Neuronal stem cell (in vitro differentiated cells): Measurements from ENCODE around the gene ARG2.

Experiments
- DNase-seq: peaks from one replicate; pipeline ENCODE4 v3.0.0-alpha.2; 2013; ENCODE audit warnings: low spot score
- H2AFZ ChIP-seq: one replicate; pipeline ENCODE4 v1.6.1; 2013; ENCODE audit warnings: mild to moderate bottlenecking, low read length, inconsistent platforms
- H2AK5ac ChIP-seq: 2 replicates; pipeline ENCODE4 v1.6.1; 2013; ENCODE audit warnings: low read depth, mild to moderate bottlenecking, inconsistent platforms, low read length, moderate library complexity, mixed read lengths
- H2BK120ac ChIP-seq: 2 replicates; pipeline ENCODE4 v1.6.1; 2013; ENCODE audit warnings: low read depth, mild to moderate bottlenecking, inconsistent platforms, low read length, moderate library complexity, mixed read lengths
- H2BK12ac ChIP-seq: one replicate; pipeline ENCODE4 v1.6.1; 2013; ENCODE audit warnings: low read length, inconsistent platforms
- H2BK15ac ChIP-seq: 2 replicates; pipeline ENCODE4 v1.6.1; 2013; ENCODE audit warnings: mild to moderate bottlenecking, low read length, inconsistent platforms, mixed read lengths
- H2BK5ac ChIP-seq: one replicate; pipeline ENCODE4 v1.6.1; 2013; ENCODE audit warnings: inconsistent platforms, mild to moderate bottlenecking, low read length, moderate library complexity
- H3K14ac ChIP-seq: one replicate; pipeline ENCODE4 v1.6.1; 2013; ENCODE audit warnings: low read length, inconsistent platforms
- H3K18ac ChIP-seq: 2 replicates; pipeline ENCODE4 v1.6.1; 2013; ENCODE audit warnings: low read length, inconsistent platforms
- H3K23ac ChIP-seq: 2 replicates; pipeline ENCODE4 v1.6.1; 2013; ENCODE audit warnings: low read depth, mild to moderate bottlenecking, mixed read lengths, low read length, inconsistent platforms; ENCODE audit not compliant: poor library complexity
- H3K27ac ChIP-seq: replicated peaks from 3 replicates; pipeline ENCODE4 v1.5.1; 2013; ENCODE audit warnings: low read length, inconsistent platforms
- H3K27me3 ChIP-seq, 3 experiments: 2 replicates each; pipeline ENCODE4 v1.6.1; 2013; ENCODE audit warnings: low read length in 3 of 3, mild to moderate bottlenecking in 2 of 3, inconsistent platforms in 1 of 3, low read depth in 1 of 3, mixed read lengths in 1 of 3, moderate library complexity in 1 of 3; ENCODE audit not compliant: control insufficient read depth in 3 of 3, insufficient read depth in 3 of 3
- H3K36me3 ChIP-seq, 2 donors: replicated peaks in 1 of 2; 2 replicates each; pipeline ENCODE4 v1.6.1; 2013; ENCODE audit warnings: low read length in 2 of 2; ENCODE audit not compliant: control insufficient read depth in 2 of 2, insufficient read depth in 2 of 2
- H3K4ac ChIP-seq: 2 replicates; pipeline ENCODE4 v1.6.1; 2013; ENCODE audit warnings: inconsistent platforms, mild to moderate bottlenecking, low read length, moderate library complexity
- H3K4me1 ChIP-seq, 2 donors: 1 replicate in 1 of 2; 2 replicates in 1 of 2; pipeline ENCODE4 v1.6.1; 2013; ENCODE audit warnings: low read length in 2 of 2, low read depth in 1 of 2; ENCODE audit not compliant: control insufficient read depth in 2 of 2, insufficient read depth in 1 of 2
- H3K4me2 ChIP-seq: one replicate; pipeline ENCODE4 v1.6.1; 2013; ENCODE audit warnings: mild to moderate bottlenecking, low read length, inconsistent platforms; ENCODE audit not compliant: insufficient read depth, poor library complexity, severe bottlenecking
- H3K4me3 ChIP-seq, 2 donors: 2 replicates each; pipeline ENCODE4 v1.5.1; 2013; ENCODE audit warnings: low read length in 2 of 2, mild to moderate bottlenecking in 2 of 2, inconsistent platforms in 1 of 2, moderate library complexity in 1 of 2
- H3K79me1 ChIP-seq: one replicate; pipeline ENCODE4 v1.6.1; 2013; ENCODE audit warnings: low read depth, mild to moderate bottlenecking, inconsistent platforms, low read length, moderate library complexity
- H3K9ac ChIP-seq: one replicate; pipeline ENCODE4 v1.6.1; 2013; ENCODE audit warnings: mild to moderate bottlenecking, low read depth, low read length, inconsistent platforms; ENCODE audit not compliant: poor library complexity
- H3K9me3 ChIP-seq, 2 donors: replicated peaks in 1 of 2; 2 replicates each; pipeline versions ENCODE3 to v1.6.1; 2013; ENCODE audit warnings: low read length in 2 of 2, mild to moderate bottlenecking in 2 of 2, inconsistent platforms in 1 of 2, low read depth in 1 of 2, mixed read lengths in 1 of 2, moderate library complexity in 1 of 2; ENCODE audit not compliant: control insufficient read depth in 2 of 2, insufficient read depth in 1 of 2
- H4K8ac ChIP-seq: one replicate; pipeline ENCODE4 v1.6.1; 2013; ENCODE audit warnings: low read depth, mild to moderate bottlenecking, inconsistent platforms, low read length, moderate library complexity
- H4K91ac ChIP-seq: one replicate; pipeline ENCODE4 v1.6.1; 2013; ENCODE audit warnings: low read length, low read depth, mild to moderate bottlenecking, inconsistent platforms; ENCODE audit not compliant: poor library complexity
- WGBS, 2 donors: extraction: QIAGEN DNeasy Blood & Tissue Kit; methylation state at CpG; one replicate each; pipeline ENCODE4 v1.1.7; 2013; ENCODE audit warnings: missing lambda C conversion rate in 2 of 2, mixed read lengths in 1 of 2; ENCODE audit not compliant: insufficient read length in 2 of 2, insufficient replicate concordance in 1 of 2; ENCODE audit errors: extremely low coverage in 2 of 2; 5-methylcytosine and 5-hydroxymethylcytosine counted together

Gene ARG2

GRCh38 chr14:67674139-67674479 lies 54.4 kb downstream of the ARG2 start:
- H3K18ac ChIP-seq, result peak overlapping the region; percentile 94
- WGBS, 2 donors, result no CpG with 5 or more reads among the region's 25 CpGs
- peak overlapping the region; percentile 96 for H2AFZ ChIP-seq

GRCh38 chr14:67674480-67675218 lies 54.9 kb downstream of the ARG2 start, which contains the start of gene VTI1B:
VTI1B (minus strand) TSS chr14:67674632; CDS start chr14:67674489, 143 bp downstream.
- Histone ChIP-seq H4K8ac (no peak within 1 kb of the TSS), H2BK120ac (no peak within 1 kb of the TSS)

More at GRCh38 chr14:67674139-67674479, 54.4 kb downstream of the ARG2 start:
- Histone ChIP-seq H4K8ac (no peak overlapping the region), H2BK5ac (peak overlapping the region; percentile 100), H3K4ac (peak overlapping the region; percentile 86), H3K27me3 (no peaks in the 10 kb centered on the region), H2BK15ac (no peak overlapping the region), H3K14ac (no peak overlapping the region), H2AK5ac (no peak overlapping the region), H3K4me3 (peak overlapping the region; percentile 60 to 90), H4K91ac (no peak overlapping the region), H2BK12ac (no peak overlapping the region), H3K9me3 (no peaks in the 10 kb centered on the region), H3K79me1 (peaks cover 2% of the 10 kb centered on the region), H3K23ac (peak overlapping the region; percentile 94), H2BK120ac (no peak overlapping the region), H3K4me1 (peaks cover 5 to 7% of the 10 kb centered on the region in 2 donors), H3K27ac (peak overlapping the region; percentile 94), H3K9ac (peak overlapping the region; percentile 96), H3K4me2 (peak overlapping the region; percentile 70), H3K36me3 (peaks cover 14 to 33% of the 10 kb centered on the region in 2 donors)
- peak; percentile 63 for DNase-seq

DNA sequence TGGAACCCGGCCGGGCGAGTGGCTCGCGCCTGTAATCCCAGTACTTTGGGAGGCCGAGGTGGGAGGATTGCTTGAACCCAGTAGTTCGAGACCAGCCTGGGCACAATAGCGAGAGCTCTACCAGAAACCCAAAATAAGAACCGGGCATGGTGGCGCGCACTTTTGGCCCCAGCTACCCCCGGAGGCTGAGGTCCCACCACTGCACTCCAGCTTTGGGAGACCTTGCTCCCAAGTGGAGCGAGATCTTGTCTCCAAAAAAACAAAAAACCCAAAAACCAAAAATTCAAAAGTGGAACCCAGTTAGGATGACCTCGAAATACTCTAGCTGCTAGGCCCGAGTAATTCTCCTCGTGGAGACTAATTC lies 55.5 kb downstream of the ARG2 start:
- no CpG with 5 or more reads among the region's 16 CpGs for WGBS, 2 donors
- Histone ChIP-seq H2BK15ac (no peak overlapping the region), H3K4me3 (peak overlapping the region; percentile 60 to 90), H3K14ac (no peak overlapping the region), H2AK5ac (no peak overlapping the region), H3K9ac (no peak overlapping the region), H2AFZ (peak overlapping the region; percentile 96), H3K18ac (no peak overlapping the region), H3K36me3 (peaks cover 16 to 40% of the 10 kb centered on the region in 2 donors), H3K23ac (no peak overlapping the region), H2BK120ac (no peak overlapping the region), H4K91ac (no peak overlapping the region), H2BK5ac (no peak overlapping the region), H3K27me3 (no peaks in the 10 kb centered on the region), H4K8ac (no peak overlapping the region), H3K9me3 (no peaks in the 10 kb centered on the region), H3K4me2 (peak overlapping the region; percentile 70), H3K4ac (no peak overlapping the region), H2BK12ac (no peak overlapping the region), H3K27ac (peak overlapping the region; percentile 94), H3K79me1 (peaks cover 2% of the 10 kb centered on the region), H3K4me1 (peaks cover 5 to 7% of the 10 kb centered on the region in 2 donors)
- DNase-seq, result peak; percentile 2

More at GRCh38 chr14:67674480-67675218, 54.9 kb downstream of the ARG2 start, which contains the start of gene VTI1B:
- Histone ChIP-seq H3K9ac (peak within 1 kb of the TSS; percentile 96), H3K4ac (peak within 1 kb of the TSS; percentile 86), H3K23ac (peak within 1 kb of the TSS; percentile 94), H3K27ac (peak within 1 kb of the TSS; percentile 94), H3K36me3 (peaks cover 14 to 35% of the 10 kb centered on the region in 2 donors), H2BK15ac (peak within 1 kb of the TSS; percentile 64), H3K4me3 (peak within 1 kb of the TSS; percentile 60 to 90), H3K14ac (peak within 1 kb of the TSS; percentile 92), H4K91ac (no peak within 1 kb of the TSS), H3K18ac (peak within 1 kb of the TSS; percentile 100), H3K4me2 (peak within 1 kb of the TSS; percentile 70), H2AFZ (peak within 1 kb of the TSS; percentile 96), H2BK12ac (no peak within 1 kb of the TSS), H2AK5ac (no peak within 1 kb of the TSS), H3K9me3 (no peaks in the 10 kb centered on the region), H3K79me1 (peaks cover 2% of the 10 kb centered on the region), H2BK5ac (peak within 1 kb of the TSS; percentile 100), H3K4me1 (peaks cover 5 to 7% of the 10 kb centered on the region in 2 donors), H3K27me3 (no peaks in the 10 kb centered on the region)
- WGBS, 2 donors, result no CpG with 5 or more reads among the region's 87 CpGs
- DNase-seq, result peak; percentile 81

DNA sequence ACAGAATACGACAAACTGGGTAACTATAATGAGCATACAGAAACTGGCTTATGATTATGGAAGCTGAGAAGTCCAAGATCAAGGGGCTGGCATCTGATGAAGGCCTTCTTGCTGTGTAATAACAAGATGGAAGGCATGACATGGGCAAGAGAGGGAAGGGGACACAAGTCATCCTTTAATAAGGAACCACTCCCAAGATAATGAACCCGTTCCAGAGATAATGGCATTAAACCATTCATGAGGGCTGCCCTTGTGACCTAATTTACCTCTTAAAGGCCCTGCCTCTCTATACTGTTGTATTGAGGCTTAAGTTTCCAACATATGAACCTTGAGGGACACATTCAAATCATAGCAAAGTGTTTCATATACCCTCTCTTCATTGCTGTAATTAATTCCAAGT lies 59.3 kb downstream of the ARG2 start:
- Histone ChIP-seq H2AK5ac (no peak overlapping the region), H3K9me3 (no peaks in the 10 kb centered on the region), H3K23ac (no peak overlapping the region), H3K4me3 (no peak overlapping the region), H3K27me3 (no peaks in the 10 kb centered on the region), H3K18ac (no peak overlapping the region), H3K4me2 (no peak overlapping the region), H2BK120ac (no peak overlapping the region), H3K4me1 (peaks cover 3 to 4% of the 10 kb centered on the region in 2 donors), H3K4ac (no peak overlapping the region), H2AFZ (no peak overlapping the region), H2BK15ac (no peak overlapping the region), H3K27ac (no peak overlapping the region), H3K36me3 (peaks cover 25 to 77% of the 10 kb centered on the region in 2 donors), H3K79me1 (peaks cover 2% of the 10 kb centered on the region), H4K91ac (no peak overlapping the region), H3K9ac (no peak overlapping the region), H2BK5ac (no peak overlapping the region), H3K14ac (no peak overlapping the region), H2BK12ac (no peak overlapping the region), H4K8ac (no peak overlapping the region)
- whole genome bisulfite sequencing, 2 donors, result no CpG with 5 or more reads among the region's 2 CpGs
- DNase-seq, result no peak
